HCT116 (cell line): Measurements from ENCODE around the gene NEK9. TPM values are rescaled to one million over a fixed set of nuclear protein-coding genes. Genes with fewer than 3 reads are reported as not detected.

Experiments
- ATAC-seq: fragments of 200-7000 bp; cut with Tn5 transposase; 2 replicates; pipeline ENCODE4 v1.9.1; 2020; ENCODE audit warnings: mild to moderate bottlenecking, moderate library complexity
- BruUV-seq: library from RNA; stranded (reverse); fragments of 400-500 nt; replicated peaks from 2 replicates; lab custom pipeline; 2021; lab: Mats Ljungman, UMichigan
- CTCF ChIA-PET: fragments of 300-600 bp; sonication (Branson Sonifier 250); formaldehyde crosslinking; loops from one replicate; lab custom pipeline; 2021; ENCODE audit warnings: antibody characterized with exemption; lab: Charles Lee
- POLR2A ChIA-PET: fragments of 300-600, 350-600 bp; sonication (Branson Sonifier 250); formaldehyde crosslinking; loops from one replicate; lab custom pipeline; 2021; ENCODE audit warnings: antibody characterized with exemption; lab: Charles Lee
- RAD21 ChIA-PET, 2 experiments: fragments of 300-600 bp; sonication (Branson Sonifier 250); formaldehyde crosslinking; loops; one replicate each; lab custom pipeline; 2023; ENCODE audit warnings: low total read pairs in 2 of 2; ENCODE audit not compliant: uncharacterized antibody in 2 of 2, unreplicated experiment in 2 of 2, low non-redundant PET in 1 of 2; lab: Charles Lee
- DNase-seq: peaks from one replicate; pipeline ENCODE4 v3.0.0-alpha.2; 2010; ENCODE audit warnings: low read depth, low spot score
- H2AFZ ChIP-seq: fragments of 200-600 bp; shearing (Covaris generic), sonication (generic); 2 replicates; pipeline ENCODE4 v1.6.1; 2017; ENCODE audit warnings: low read depth, mixed run types, mixed read lengths, antibody characterized with exemption, low read length; ENCODE audit not compliant: poor library complexity, severe bottlenecking
- H3K27ac ChIP-seq: 2 replicates; pipeline ENCODE4 v1.5.1; 2012; ENCODE audit warnings: low read depth, low read length
- H3K27me3 ChIP-seq: fragments of 200-600 bp; sonication (generic); 2 replicates; pipeline ENCODE4 v1.6.1; 2016; ENCODE audit warnings: mixed run types, low read length, mixed read lengths; ENCODE audit not compliant: insufficient read depth
- H3K36me3 ChIP-seq, 2 experiments: fragments of 200-500 bp in 1 of 2; fragments of 200-600 bp in 1 of 2; sonication (Bioruptor generic) in 1 of 2; sonication (generic) in 1 of 2; 2 replicates each; pipeline versions ENCODE4 v1.5.1 to v1.6.1; 2014 to 2016; ENCODE audit warnings: low read length in 2 of 2, inconsistent platforms in 1 of 2, mixed read lengths in 1 of 2, mixed run types in 1 of 2; ENCODE audit not compliant: insufficient read depth in 2 of 2, control insufficient read depth in 1 of 2
- H3K4me1 ChIP-seq, 2 experiments: fragments of 200-600 bp in 1 of 2; sonication (generic) in 1 of 2; 2 replicates each; pipeline versions ENCODE4 v1.5.1 to v1.6.1; 2012 to 2017; ENCODE audit warnings: low read length in 2 of 2, inconsistent platforms in 1 of 2, mild to moderate bottlenecking in 1 of 2, mixed read lengths in 1 of 2, mixed run types in 1 of 2, moderate library complexity in 1 of 2; ENCODE audit not compliant: insufficient read depth in 2 of 2, control insufficient read depth in 1 of 2
- H3K4me2 ChIP-seq: fragments of 200-600 bp; sonication (generic); 2 replicates; pipeline ENCODE4 v1.6.1; 2017; ENCODE audit warnings: mixed run types, low read length, mixed read lengths
- H3K4me3 ChIP-seq, 2 experiments: fragments of 200-600 bp in 1 of 2; sonication (generic) in 1 of 2; replicated peaks in 1 of 2; 2 replicates each; pipeline ENCODE4 v1.5.1; 2011 to 2016; ENCODE audit warnings: low read length in 2 of 2, control low read depth in 1 of 2, low read depth in 1 of 2, mild to moderate bottlenecking in 1 of 2, mixed read lengths in 1 of 2, mixed run types in 1 of 2
- H3K79me2 ChIP-seq: fragments of 200-600 bp; sonication (generic); 2 replicates; pipeline ENCODE4 v1.6.1; 2017; ENCODE audit warnings: mild to moderate bottlenecking, mixed run types, low read length, moderate library complexity, mixed read lengths; ENCODE audit not compliant: insufficient read depth
- H3K9ac ChIP-seq: fragments of 200-600 bp; sonication (generic); 2 replicates; pipeline ENCODE4 v1.6.1; 2016; ENCODE audit warnings: low read length, mixed read lengths
- H3K9me2 ChIP-seq: fragments of 200-600 bp; sonication (generic), shearing (Covaris generic); 2 replicates; pipeline ENCODE4 v1.6.1; 2017; ENCODE audit warnings: mixed run types, mild to moderate bottlenecking, moderate library complexity; ENCODE audit not compliant: insufficient read depth
- H3K9me3 ChIP-seq, 2 experiments: fragments of 200-500 bp in 1 of 2; fragments of 200-600 bp in 1 of 2; sonication (Bioruptor generic) in 1 of 2; sonication (generic) in 1 of 2; 2 replicates each; pipeline ENCODE4 v1.6.1; 2014 to 2017; ENCODE audit warnings: low read length in 2 of 2, mixed read lengths in 2 of 2, inconsistent platforms in 1 of 2, low read depth in 1 of 2, mild to moderate bottlenecking in 1 of 2, mixed run types in 1 of 2, moderate library complexity in 1 of 2; ENCODE audit not compliant: control insufficient read depth in 1 of 2, insufficient read depth in 1 of 2
- H4K20me1 ChIP-seq: fragments of 200-600 bp; sonication (generic), shearing (Covaris generic); 2 replicates; pipeline ENCODE4 v1.6.1; 2017; ENCODE audit warnings: mixed run types, mild to moderate bottlenecking, moderate library complexity; ENCODE audit not compliant: insufficient read depth
- ELF1 ChIP-seq: IDR thresholded peaks from 2 replicates; pipeline ENCODE4 v1.6.1; 2012; ENCODE audit warnings: low read depth, borderline replicate concordance
- RAD21 ChIP-seq: IDR thresholded peaks from 2 replicates; pipeline ENCODE4 v1.6.1; 2012; ENCODE audit warnings: low read depth, mild to moderate bottlenecking
- ZNF274 ChIP-seq: fragments of 200-500 bp; sonication (Bioruptor generic); IDR thresholded peaks from 2 replicates; pipeline ENCODE4 v1.6.1; 2014; ENCODE audit warnings: mild to moderate bottlenecking, low read depth, low read length, inconsistent platforms
- intact Hi-C: fragments of 100-400 bp; cut with micrococcal nuclease; formaldehyde crosslinking; loops from 2 replicates; pipeline ENCODE4 v1.10.0; 2022
- total RNA-seq: library from RNA; stranded (reverse); gene quantifications from one replicate; pipeline ENCODE4 v1.2.1, GENCODE V29; 2021; ENCODE audit not compliant: unreplicated experiment
- TF ChIP-seq, protein P1 (sequence below): IDR thresholded peaks from 2 replicates; pipeline ENCODE4 v1.6.1; 2012
- TF ChIP-seq, protein P2 (sequence below): IDR thresholded peaks from 2 replicates; pipeline ENCODE4 v1.6.1; 2012; ENCODE audit warnings: low read depth
- TF ChIP-seq, protein P3 (sequence below): IDR thresholded peaks from 2 replicates; pipeline ENCODE4 v1.6.1; 2012

Gene NEK9
- total RNA-seq, 1 experiment from 2014 or later, result 64.4 TPM

DNA sequence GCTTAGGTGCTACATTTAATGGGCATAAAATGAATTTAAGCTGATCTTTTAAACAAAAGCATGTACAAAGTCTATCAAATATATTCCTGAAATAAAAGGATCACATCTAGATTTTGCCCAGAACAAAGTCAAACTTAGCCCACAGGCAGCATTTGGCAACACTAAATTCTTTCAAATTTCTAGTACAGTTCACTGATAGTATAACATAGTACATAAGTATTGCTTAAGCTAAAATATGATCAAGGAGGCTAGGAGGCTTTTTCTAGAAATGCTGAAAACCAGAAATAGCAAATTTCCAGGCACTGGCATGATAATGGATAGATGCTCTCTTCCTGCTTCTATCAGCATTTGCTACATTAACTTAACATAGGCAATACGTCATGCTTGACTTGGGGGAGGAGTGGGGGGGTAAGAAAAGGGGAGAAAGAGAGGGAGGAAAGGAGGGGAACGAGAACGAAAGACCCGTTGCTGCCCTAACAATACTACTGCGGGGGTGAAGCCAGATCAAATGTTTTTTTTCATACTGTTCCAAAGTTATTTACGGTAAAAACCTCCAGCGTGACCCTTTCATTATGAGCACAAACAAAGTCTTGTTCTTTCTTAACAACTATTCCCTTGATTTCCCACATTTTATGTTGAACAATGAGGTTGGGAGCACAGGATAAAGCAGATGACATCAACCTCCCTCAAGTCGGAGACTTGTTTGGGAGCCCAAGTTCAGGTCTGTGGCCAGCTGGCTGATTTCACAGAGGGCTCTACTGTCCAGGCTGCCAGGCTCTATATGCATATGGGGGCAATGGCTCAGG, 38.9 kb upstream of the NEK9 start:
- BruUV-seq, result no TSS peak
- TF ChIP-seq, protein P1, sequence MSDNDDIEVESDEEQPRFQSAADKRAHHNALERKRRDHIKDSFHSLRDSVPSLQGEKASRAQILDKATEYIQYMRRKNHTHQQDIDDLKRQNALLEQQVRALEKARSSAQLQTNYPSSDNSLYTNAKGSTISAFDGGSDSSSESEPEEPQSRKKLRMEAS, result no peak
- TF ChIP-seq, protein P2, sequence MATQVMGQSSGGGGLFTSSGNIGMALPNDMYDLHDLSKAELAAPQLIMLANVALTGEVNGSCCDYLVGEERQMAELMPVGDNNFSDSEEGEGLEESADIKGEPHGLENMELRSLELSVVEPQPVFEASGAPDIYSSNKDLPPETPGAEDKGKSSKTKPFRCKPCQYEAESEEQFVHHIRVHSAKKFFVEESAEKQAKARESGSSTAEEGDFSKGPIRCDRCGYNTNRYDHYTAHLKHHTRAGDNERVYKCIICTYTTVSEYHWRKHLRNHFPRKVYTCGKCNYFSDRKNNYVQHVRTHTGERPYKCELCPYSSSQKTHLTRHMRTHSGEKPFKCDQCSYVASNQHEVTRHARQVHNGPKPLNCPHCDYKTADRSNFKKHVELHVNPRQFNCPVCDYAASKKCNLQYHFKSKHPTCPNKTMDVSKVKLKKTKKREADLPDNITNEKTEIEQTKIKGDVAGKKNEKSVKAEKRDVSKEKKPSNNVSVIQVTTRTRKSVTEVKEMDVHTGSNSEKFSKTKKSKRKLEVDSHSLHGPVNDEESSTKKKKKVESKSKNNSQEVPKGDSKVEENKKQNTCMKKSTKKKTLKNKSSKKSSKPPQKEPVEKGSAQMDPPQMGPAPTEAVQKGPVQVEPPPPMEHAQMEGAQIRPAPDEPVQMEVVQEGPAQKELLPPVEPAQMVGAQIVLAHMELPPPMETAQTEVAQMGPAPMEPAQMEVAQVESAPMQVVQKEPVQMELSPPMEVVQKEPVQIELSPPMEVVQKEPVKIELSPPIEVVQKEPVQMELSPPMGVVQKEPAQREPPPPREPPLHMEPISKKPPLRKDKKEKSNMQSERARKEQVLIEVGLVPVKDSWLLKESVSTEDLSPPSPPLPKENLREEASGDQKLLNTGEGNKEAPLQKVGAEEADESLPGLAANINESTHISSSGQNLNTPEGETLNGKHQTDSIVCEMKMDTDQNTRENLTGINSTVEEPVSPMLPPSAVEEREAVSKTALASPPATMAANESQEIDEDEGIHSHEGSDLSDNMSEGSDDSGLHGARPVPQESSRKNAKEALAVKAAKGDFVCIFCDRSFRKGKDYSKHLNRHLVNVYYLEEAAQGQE, result no peak
- TF ChIP-seq, protein P3, sequence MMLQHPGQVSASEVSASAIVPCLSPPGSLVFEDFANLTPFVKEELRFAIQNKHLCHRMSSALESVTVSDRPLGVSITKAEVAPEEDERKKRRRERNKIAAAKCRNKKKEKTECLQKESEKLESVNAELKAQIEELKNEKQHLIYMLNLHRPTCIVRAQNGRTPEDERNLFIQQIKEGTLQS, result no peak
- TF ChIP-seq RAD21 (no peak), ELF1 (no peak), ZNF274 (no peak)
- TF ChIP-seq, all 23 proteins: peak for 0
- H2AFZ ChIP-seq, result no peak overlapping the region
- CTCF ChIA-PET, result interaction anchor here (0.6 kb wide), 1 partner anchor 359 kb away, joined by 3 read pairs; no protein-coding TSS in a partner anchor
- no peak overlapping the region for H3K4me3 ChIP-seq
- H3K79me2 ChIP-seq, result peaks cover 97% of the 10 kb centered on the region
- DNase-seq, result no peak
- H3K36me3 ChIP-seq, result no peaks in the 10 kb centered on the region
- no peak overlapping the region for H3K4me2 ChIP-seq
- H4K20me1 ChIP-seq, result no peaks in the 10 kb centered on the region
- H3K9ac ChIP-seq, result no peak overlapping the region
- ATAC-seq, result no peak
- no peak overlapping the region for H3K27ac ChIP-seq
- H3K4me1 ChIP-seq, result peaks cover 0 to 4% of the 10 kb centered on the region in 2 experiments; a peak in 2 of 4 replicates
- intact Hi-C loops, result no loop called here
- H3K9me3 ChIP-seq, result no peaks in the 10 kb centered on the region
- no peaks in the 10 kb centered on the region for H3K27me3 ChIP-seq
- RAD21 ChIA-PET, result no interaction called here
- H3K9me2 ChIP-seq, result no peaks in the 10 kb centered on the region
- POLR2A ChIA-PET, result no interaction called here
